ENCODE results near the gene BCCIP. TPM values are rescaled to one million over a fixed set of nuclear protein-coding genes. Genes with fewer than 3 reads are reported as not detected.

BCCIP gene
- polyA plus RNA-seq, 1 donor (not counting 4 experiments of a cell fraction or from before 2014, with no cell fraction given), result 102 TPM

GRCh38 chr10:125845617-125846016, 22.3 kb downstream of the BCCIP start:
- no peak for DNase-seq (ENCODE audit: low read depth, low spot score)
- FAIRE-seq, result no peak
- Histone ChIP-seq H3K4me1 (ENCODE audit: control insufficient read depth, extremely low read depth, insufficient read depth, low read length) (no peaks in the 10 kb centered on the region), H2AFZ (ENCODE audit: control insufficient read depth, low read length) (no peak overlapping the region), H3K4me2 (ENCODE audit: control insufficient read depth, extremely low read depth, insufficient read depth, low read depth, low read length) (no peak overlapping the region), H3K27me3 (ENCODE audit: control insufficient read depth, extremely low read depth, insufficient read depth, low read length) (no peaks in the 10 kb centered on the region), H3K36me3 (ENCODE audit: control insufficient read depth in 2 of 2, extremely low read depth in 1 of 2, insufficient read depth in 2 of 2, low read length in 2 of 2) (peaks cover 11 to 20% of the 10 kb centered on the region in 2 experiments), H3K9ac (ENCODE audit: control insufficient read depth, extremely low read depth, insufficient read depth, low read length) (no peak overlapping the region), H3K9me1 (ENCODE audit: control insufficient read depth, extremely low read depth, insufficient read depth, low read length) (no peaks in the 10 kb centered on the region), H3K79me2 (ENCODE audit: control insufficient read depth, insufficient read depth, low read length) (no peaks in the 10 kb centered on the region), H3K9me3 (ENCODE audit: control insufficient read depth, low read depth, low read length) (no peaks in the 10 kb centered on the region), H3K27ac (ENCODE audit: control insufficient read depth, insufficient read depth, low read length) (no peak overlapping the region), H3K4me3 (ENCODE audit: control insufficient read depth in 2 of 3, extremely low read depth in 1 of 3, insufficient read depth in 2 of 3, low read depth in 1 of 3, low read length in 3 of 3) (no peak overlapping the region), H4K20me1 (ENCODE audit: control insufficient read depth, extremely low read depth, insufficient read depth, low read length) (no peaks in the 10 kb centered on the region)
- no peak for TF ChIP-seq EZH2 (IDR thresholded peaks at IDR 0.05; ENCODE audit: low read length)
- no peak for TF ChIP-seq CTCF (optimal IDR thresholded peaks at IDR 0.05 in 1 of 3, IDR thresholded peaks at IDR 0.05 in 1 of 3, conservative IDR thresholded peaks at IDR 0.05 in 1 of 3; ENCODE audit: extremely low read depth in 1 of 3, insufficient read depth in 2 of 3, low read length in 3 of 3)
- dilution Hi-C loops (cut with MboI; ENCODE audit: extremely low pct_ligation_motif_present, low sequenced_read_pairs), result no loop called here

GRCh38 chr10:125846894-125847293, 23.5 kb downstream of the BCCIP start:
- Histone ChIP-seq H3K9me1 (ENCODE audit: control insufficient read depth, extremely low read depth, insufficient read depth, low read length) (no peaks in the 10 kb centered on the region), H3K4me3 (ENCODE audit: control insufficient read depth in 2 of 3, extremely low read depth in 1 of 3, insufficient read depth in 2 of 3, low read depth in 1 of 3, low read length in 3 of 3) (no peak overlapping the region), H4K20me1 (ENCODE audit: control insufficient read depth, extremely low read depth, insufficient read depth, low read length) (no peaks in the 10 kb centered on the region), H3K36me3 (ENCODE audit: control insufficient read depth in 2 of 2, extremely low read depth in 1 of 2, insufficient read depth in 2 of 2, low read length in 2 of 2) (peaks cover 11 to 20% of the 10 kb centered on the region in 2 experiments), H3K27ac (ENCODE audit: control insufficient read depth, insufficient read depth, low read length) (no peak overlapping the region), H3K4me2 (ENCODE audit: control insufficient read depth, extremely low read depth, insufficient read depth, low read depth, low read length) (no peak overlapping the region), H2AFZ (ENCODE audit: control insufficient read depth, low read length) (no peak overlapping the region), H3K79me2 (ENCODE audit: control insufficient read depth, insufficient read depth, low read length) (no peaks in the 10 kb centered on the region), H3K27me3 (ENCODE audit: control insufficient read depth, extremely low read depth, insufficient read depth, low read length) (no peaks in the 10 kb centered on the region), H3K9ac (ENCODE audit: control insufficient read depth, extremely low read depth, insufficient read depth, low read length) (no peak overlapping the region), H3K9me3 (ENCODE audit: control insufficient read depth, low read depth, low read length) (no peaks in the 10 kb centered on the region), H3K4me1 (ENCODE audit: control insufficient read depth, extremely low read depth, insufficient read depth, low read length) (no peaks in the 10 kb centered on the region)
- no peak for FAIRE-seq
- TF ChIP-seq CTCF (optimal IDR thresholded peaks at IDR 0.05 in 1 of 3, IDR thresholded peaks at IDR 0.05 in 1 of 3, conservative IDR thresholded peaks at IDR 0.05 in 1 of 3; ENCODE audit: extremely low read depth in 1 of 3, insufficient read depth in 2 of 3, low read length in 3 of 3), result no peak
- no peak for TF ChIP-seq EZH2 (IDR thresholded peaks at IDR 0.05; ENCODE audit: low read length)
- DNase-seq (ENCODE audit: low read depth, low spot score), result no peak
- dilution Hi-C loops (cut with MboI; ENCODE audit: extremely low pct_ligation_motif_present, low sequenced_read_pairs), result no loop called here
